KMS-11 (cell line): Measurements from ENCODE around the gene PLA2G4A.

ENCODE experiments used
- H2AFZ ChIP-seq: fragments of 200-600 bp; sonication (generic); 2 replicates; pipeline ENCODE4 v1.6.1; 2016; ENCODE audit warnings: antibody characterized with exemption, mixed run types, low read depth
- H3K27ac ChIP-seq: fragments of 200-600 bp; sonication (generic); 2 replicates; pipeline ENCODE4 v1.6.1; 2016; ENCODE audit warnings: mild to moderate bottlenecking, mixed run types
- H3K27me3 ChIP-seq: fragments of 200-600 bp; sonication (generic); 2 replicates; pipeline ENCODE4 v1.6.1; 2017; ENCODE audit warnings: mild to moderate bottlenecking, low read depth, mixed run types, moderate library complexity; ENCODE audit not compliant: insufficient read depth
- H3K36me3 ChIP-seq: fragments of 200-600 bp; sonication (generic); 2 replicates; pipeline ENCODE4 v1.6.1; 2017; ENCODE audit warnings: mild to moderate bottlenecking, mixed run types; ENCODE audit not compliant: insufficient read depth
- H3K4me1 ChIP-seq: fragments of 200-600 bp; sonication (generic); 2 replicates; pipeline ENCODE4 v1.6.1; 2016; ENCODE audit warnings: mild to moderate bottlenecking, low read depth, mixed run types; ENCODE audit not compliant: poor library complexity, severe bottlenecking
- H3K4me2 ChIP-seq: fragments of 200-600 bp; sonication (generic); 2 replicates; pipeline ENCODE4 v1.7.0; 2016; ENCODE audit warnings: mild to moderate bottlenecking, mixed run types
- H3K4me3 ChIP-seq: fragments of 200-600 bp; sonication (generic); IDR thresholded peaks from 2 replicates; pipeline ENCODE4 v1.6.1; 2017; ENCODE audit warnings: low read depth, low read length, mixed read lengths; ENCODE audit not compliant: insufficient read depth
- H3K79me2 ChIP-seq: fragments of 200-600 bp; sonication (generic); 2 replicates; pipeline ENCODE4 v1.6.1; 2016; ENCODE audit warnings: low read depth, mixed run types; ENCODE audit not compliant: insufficient read depth
- H3K9ac ChIP-seq: fragments of 200-600 bp; sonication (generic); 2 replicates; pipeline ENCODE4 v1.6.1; 2016; ENCODE audit warnings: mild to moderate bottlenecking, mixed run types
- H4K20me1 ChIP-seq: fragments of 200-600 bp; sonication (generic); 2 replicates; pipeline ENCODE4 v1.6.1; 2016; ENCODE audit warnings: mild to moderate bottlenecking, mixed run types; ENCODE audit not compliant: insufficient read depth
- CTCF ChIP-seq: fragments of 200-600 bp; sonication (generic); conservative IDR thresholded peaks from 2 replicates; pipeline ENCODE4 v1.6.1; 2017; ENCODE audit warnings: low read depth, mild to moderate bottlenecking, antibody characterized with exemption, low read length, moderate library complexity, mixed read lengths

Gene PLA2G4A

GRCh38 chr1:186937016-186937670 is 108.4 kb downstream of the PLA2G4A start:
- Histone ChIP-seq H4K20me1 (no peaks in the 10 kb centered on the region), H3K79me2 (no peaks in the 10 kb centered on the region), H3K36me3 (no peaks in the 10 kb centered on the region), H3K4me3 (no peak overlapping the region), H3K27me3 (no peaks in the 10 kb centered on the region), H3K27ac (no peak overlapping the region), H3K4me2 (no peak overlapping the region), H3K9ac (no peak overlapping the region), H2AFZ (no peak overlapping the region), H3K4me1 (no peaks in the 10 kb centered on the region)
- TF ChIP-seq CTCF = no peak

- Histone ChIP-seq H3K4me2 (no peak overlapping the region), H3K79me2 (no peaks in the 10 kb centered on the region), H4K20me1 (no peaks in the 10 kb centered on the region), H2AFZ (no peak overlapping the region), H3K4me3 (no peak overlapping the region), H3K27ac (no peak overlapping the region), H3K9ac (no peak overlapping the region), H3K36me3 (no peaks in the 10 kb centered on the region), H3K4me1 (no peaks in the 10 kb centered on the region), H3K27me3 (no peaks in the 10 kb centered on the region)
- TF ChIP-seq CTCF = no peak
Observed at GRCh38 chr1:186943891-186944686, 115.3 kb downstream of the PLA2G4A start.

- no peak overlapping the region for H3K9ac ChIP-seq
- no peaks in the 10 kb centered on the region for H3K4me1 ChIP-seq
- no peak for TF ChIP-seq CTCF
- no peaks in the 10 kb centered on the region for H3K79me2 ChIP-seq
- no peaks in the 10 kb centered on the region for H3K27me3 ChIP-seq
- no peak overlapping the region for H3K4me2 ChIP-seq
- H4K20me1 ChIP-seq = no peaks in the 10 kb centered on the region
- no peaks in the 10 kb centered on the region for H3K36me3 ChIP-seq
- H3K27ac ChIP-seq = no peak overlapping the region
- no peak overlapping the region for H2AFZ ChIP-seq
- H3K4me3 ChIP-seq = no peak overlapping the region
Observed at GRCh38 chr1:186945146-186945545, 116.4 kb downstream of the PLA2G4A start.

GRCh38 chr1:186948535-186948934 is 119.8 kb downstream of the PLA2G4A start:
- Histone ChIP-seq H4K20me1 (no peaks in the 10 kb centered on the region), H3K4me1 (no peaks in the 10 kb centered on the region), H3K4me2 (no peak overlapping the region), H3K4me3 (no peak overlapping the region), H3K27ac (no peak overlapping the region), H3K79me2 (no peaks in the 10 kb centered on the region), H3K36me3 (no peaks in the 10 kb centered on the region), H3K9ac (no peak overlapping the region), H3K27me3 (no peaks in the 10 kb centered on the region), H2AFZ (no peak overlapping the region)
- TF ChIP-seq CTCF = no peak
